GM18870 (cell line): ENCODE results near the gene FBXO39.
"Not testable (repeated sequence)": the region's sequence is repeated elsewhere in the genome, so short reads cannot be mapped to it uniquely, and the experiment has no call there.

Experiments
- ATAC-seq: cut with Tn5 transposase; IDR thresholded peaks from one replicate; pipeline ENCODE4 v1.9.1; 2021; ENCODE audit warnings: moderate library complexity; ENCODE audit not compliant: unreplicated experiment

FBXO39 gene

DNA sequence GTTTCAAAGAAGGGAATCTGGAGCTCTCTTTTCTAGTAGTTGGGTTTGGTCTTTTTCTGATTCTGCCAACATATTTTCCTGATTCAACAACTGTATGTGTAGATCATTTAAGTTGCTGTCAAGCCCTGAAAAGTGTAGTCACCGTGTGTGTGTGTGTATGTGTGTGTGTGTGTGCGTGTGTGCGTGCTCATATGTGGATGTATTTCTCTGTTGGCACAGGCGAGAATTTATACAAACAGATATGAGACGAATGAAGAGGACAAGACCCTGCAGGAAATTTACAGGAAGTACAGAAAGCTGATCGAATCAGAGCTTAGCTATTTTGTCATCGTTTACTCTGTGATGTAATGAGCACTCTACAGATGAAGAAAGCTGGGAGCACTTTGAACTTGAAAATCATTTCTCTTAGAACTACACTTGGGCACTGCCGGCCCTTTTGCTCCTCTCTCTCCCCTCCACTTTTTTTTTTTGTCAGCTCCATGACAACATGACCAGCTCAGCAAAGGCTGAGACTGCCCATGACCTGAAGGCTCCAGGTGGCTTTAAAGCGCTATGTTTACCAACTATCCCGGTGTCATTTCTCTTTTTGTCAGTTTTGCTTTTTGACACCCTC is 11.2 kb downstream of the FBXO39 start:
- ATAC-seq = no peak

DNA sequence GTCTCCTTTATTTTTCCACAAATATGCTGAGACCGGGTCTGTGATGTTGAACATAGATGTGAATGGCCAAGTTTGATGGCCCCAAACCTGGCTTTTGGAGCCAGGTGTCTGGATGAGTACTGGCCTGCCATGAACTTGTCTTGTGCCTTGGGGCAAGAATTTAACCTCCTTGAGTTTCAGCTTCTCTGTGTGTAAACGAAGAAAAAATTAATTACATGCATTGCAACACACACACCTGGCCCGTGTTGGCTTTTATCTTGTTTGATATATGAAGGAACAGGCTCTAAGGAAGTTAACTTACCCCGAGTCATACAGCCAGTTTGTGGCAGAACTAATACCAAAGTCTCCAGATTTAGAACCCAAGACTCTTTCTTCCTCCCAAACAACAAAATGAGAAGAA is 13.1 kb downstream of the FBXO39 start:
- no peak for ATAC-seq

DNA sequence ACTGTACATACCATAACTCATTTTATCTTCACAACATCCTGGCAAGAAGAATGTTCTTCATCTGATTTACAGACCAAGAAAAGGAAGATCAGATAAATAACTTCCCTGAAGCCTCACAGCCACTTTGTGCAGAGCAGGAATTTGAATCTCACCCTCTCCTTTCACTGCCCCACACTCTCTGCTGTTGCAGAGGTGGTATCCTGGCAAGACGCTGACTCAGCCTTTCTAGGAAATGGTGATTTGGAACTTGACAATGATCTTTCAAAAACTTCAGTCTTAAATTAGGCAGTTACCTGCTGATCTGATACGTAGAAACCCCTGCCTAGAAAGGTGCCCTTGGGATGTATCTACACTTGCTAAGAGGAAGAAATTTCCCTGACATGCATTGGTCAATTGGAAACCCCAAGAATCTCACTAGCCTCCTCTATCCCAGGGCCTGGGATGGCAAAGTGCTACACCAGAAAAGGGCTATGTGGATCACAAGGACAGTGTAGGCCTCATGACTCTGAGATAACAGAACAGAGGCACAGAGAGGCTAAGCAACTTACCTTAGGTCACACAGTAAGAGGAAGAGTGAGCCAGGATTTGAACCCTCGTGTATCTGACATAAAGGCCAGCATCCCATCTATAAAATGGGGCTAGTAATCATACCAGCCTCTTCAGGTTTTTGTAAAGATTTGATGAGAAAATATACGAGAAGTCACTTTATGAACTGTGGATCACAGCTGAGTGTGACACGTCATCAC is 17.9 kb downstream of the FBXO39 start:
- no peak for ATAC-seq

DNA sequence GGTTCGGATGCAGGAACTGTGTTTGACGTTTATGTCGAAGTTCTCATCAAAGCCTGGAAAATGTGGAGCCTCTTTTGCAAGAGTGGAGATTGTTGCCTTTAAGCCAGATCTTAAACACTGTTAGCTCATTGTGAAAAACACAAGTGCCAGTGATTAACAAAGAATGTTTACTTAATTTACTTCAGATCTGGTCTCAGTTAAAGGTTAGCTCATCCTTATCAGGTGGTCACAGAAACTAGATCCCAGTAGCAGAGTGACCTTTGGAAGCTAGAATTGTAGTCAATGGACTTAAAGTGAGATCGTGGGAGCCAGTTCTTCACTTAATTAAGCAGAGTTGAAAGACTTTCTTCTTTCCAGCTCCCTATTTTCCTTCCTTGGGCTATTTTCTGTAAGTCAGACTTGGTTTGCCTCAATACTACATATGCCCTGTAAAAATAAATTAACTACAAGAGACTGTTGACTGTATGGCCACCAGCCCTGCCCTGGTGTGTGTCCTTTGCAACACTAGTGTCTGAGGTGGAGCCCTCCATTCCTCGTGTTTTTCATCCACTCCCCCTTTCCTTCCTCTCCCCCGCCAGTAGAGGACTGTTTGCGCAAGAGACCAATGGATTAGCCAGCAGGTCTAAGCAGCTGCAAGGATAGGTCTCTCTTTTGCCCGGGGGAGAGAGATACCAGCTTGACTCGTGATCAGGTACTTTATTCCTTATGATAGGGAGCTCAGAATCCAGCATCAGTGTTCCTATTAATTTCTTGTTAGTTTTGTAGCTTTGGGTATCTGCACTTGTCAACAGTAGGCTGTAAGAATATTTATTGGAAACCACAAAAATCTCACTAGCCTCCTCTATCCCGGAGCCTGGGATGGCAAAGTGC is 20.2 kb downstream of the FBXO39 start:
- no peak for ATAC-seq

DNA sequence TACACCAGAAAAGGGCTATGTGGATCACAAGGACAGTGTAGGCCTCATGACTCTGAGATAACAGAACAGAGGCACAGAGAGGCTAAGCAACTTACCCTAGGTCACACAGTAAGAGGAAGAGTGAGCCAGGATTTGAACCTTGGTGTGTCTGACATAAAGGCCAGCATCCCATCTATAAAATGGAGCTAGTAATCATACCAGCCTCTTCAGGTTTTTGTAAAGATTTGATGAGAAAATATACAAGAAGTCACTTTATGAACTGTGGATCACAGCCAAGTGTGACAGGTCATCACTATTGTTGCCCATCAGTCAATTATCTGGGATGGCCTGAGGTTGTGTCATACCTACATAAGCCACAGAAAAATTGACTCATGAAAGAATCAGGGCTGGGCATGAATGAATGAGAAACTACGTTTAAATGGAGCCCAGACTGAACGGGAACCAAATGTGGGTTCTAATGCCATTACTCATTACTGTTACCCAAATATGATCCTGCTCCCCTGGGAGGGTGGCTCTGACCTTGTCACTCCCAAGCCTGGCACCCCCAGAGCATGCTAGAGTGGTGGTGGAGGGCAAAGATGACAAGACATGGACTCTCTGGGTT is 21.0 kb downstream of the FBXO39 start:
- ATAC-seq = no peak

DNA sequence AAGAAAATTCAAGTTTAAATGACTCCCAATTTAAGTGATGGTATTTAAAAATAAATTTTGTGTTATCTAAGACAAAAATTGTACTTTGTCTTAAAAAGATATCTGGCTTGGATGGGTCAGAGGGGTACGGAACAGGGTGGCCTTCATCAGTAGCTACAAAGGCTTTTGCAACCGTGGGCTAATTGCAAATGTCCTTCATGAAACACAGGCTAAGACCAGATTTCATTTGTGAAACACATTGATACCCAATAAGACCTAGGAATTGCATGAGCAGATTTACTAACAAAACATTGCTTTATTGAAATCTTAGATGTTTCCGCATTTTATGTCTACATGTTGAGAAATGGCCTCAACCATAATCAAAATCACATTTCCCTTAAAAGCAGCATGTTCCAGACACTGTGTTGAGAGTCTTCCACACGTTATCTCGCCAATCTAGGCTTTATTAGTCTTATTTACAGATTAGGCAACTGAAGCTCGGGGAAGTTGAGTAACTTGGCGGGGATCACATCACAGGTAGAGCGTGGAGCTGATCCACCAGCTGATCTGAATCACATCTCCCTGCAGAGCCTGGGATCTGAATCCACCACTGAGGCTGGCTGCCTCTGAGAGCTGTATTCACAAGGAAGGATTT is 21.8 kb downstream of the FBXO39 start:
- ATAC-seq = no peak

DNA sequence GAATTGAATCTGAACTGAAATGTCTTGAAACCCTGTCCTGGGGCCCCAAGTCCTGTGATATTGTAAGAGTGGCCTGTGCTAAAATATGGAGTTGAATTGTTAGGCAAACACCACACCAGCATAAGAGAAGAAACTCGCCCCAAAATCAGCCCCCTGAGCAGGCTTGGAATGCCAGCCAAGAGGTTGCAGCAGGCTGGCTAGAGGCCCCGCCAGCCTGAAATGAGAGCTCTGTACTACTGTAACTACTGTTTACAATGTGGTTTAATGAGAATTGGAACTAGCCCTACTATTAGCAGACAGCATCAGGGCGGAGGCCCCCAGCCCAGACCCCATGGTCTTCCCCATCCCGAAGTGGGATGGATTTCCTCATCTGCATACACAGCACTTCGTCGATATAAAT is 23.7 kb downstream of the FBXO39 start:
- no peak for ATAC-seq

DNA sequence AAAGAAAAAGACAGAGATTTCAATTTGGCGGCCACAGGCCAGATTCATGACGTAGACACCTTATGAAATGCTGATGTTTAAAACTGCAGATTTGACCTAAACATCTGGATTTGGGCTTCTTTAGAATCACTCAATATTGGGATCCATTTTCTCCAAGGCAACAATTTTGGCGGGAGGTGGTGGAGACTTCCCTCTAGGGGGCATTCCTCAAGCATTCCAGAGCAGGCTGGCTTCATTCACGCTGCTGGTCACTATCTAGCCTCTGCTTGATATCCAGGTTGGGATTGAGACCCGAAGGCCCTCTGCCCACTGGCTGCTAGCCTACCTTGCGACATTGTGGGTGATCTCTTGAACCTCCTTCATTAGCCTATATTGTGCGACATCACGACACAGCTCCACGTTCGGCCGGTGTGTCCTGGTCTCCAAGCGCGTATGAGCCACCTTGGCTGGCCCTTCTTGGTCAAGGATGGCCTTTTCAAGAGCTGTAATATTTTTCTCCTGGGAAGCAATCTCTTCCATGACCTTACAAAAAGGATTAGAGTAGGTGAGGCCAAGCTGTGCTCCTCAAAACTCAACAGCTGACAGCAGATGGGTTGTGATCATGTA is 24.5 kb downstream of the FBXO39 start:
- ATAC-seq = no peak

DNA sequence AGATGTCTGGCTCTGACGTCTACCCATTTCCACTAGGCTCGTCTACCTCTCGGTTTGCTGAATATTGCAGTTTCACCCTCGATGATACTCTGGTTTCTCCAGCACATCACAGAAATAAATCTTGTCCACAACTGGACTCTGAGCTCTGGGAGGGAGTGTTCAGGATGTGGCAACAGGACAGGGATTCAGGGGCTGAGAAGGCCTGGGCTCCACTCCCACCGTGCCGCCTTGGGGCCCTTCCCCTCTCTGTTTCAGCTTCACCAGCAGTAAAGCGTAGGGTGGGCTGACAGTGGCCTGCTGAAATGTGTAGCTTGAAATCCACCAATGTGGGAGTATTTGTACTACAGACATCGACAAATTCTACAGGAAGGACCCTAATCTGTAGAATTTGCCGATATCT is 35.5 kb downstream of the FBXO39 start:
- no peak for ATAC-seq

DNA sequence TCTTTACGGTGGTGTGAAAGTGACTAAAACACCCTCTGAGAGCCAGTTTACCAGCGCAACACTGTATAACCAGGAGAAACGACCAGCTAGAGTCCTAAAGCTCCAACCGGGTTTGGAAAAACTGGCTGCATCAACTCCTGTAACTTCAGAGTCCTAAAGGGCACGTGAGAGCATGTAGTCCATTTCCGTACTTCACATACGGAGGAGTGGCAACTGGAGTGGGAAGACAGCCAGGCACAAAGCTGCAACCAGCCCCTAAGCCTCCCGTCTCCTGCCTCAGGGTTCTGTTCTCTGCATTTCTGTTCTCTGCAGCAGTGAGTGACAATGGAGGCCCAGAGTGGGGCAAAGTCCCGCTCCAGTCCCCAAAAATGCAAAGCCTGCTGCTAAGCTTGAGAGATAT is 36.3 kb downstream of the FBXO39 start:
- no peak for ATAC-seq

DNA sequence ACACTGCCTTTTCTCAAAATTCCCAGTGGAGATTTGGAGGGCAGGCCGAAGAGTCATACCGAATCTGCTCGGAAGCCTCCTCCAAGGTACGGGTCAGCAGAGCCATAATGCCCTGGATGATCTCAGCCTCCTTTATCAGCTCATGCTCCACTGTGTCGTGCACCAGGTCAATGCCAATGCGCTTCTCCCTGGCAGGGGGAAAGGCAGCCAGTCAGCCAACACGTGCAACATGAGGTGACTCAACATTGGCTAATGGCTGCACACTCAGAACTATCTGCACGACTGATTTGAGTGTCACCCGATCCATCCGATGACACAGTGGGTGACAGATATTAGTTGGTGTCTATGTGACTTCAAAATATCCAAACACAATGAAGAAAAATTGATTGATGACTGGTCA is 39.8 kb downstream of the FBXO39 start:
- no peak for ATAC-seq

DNA sequence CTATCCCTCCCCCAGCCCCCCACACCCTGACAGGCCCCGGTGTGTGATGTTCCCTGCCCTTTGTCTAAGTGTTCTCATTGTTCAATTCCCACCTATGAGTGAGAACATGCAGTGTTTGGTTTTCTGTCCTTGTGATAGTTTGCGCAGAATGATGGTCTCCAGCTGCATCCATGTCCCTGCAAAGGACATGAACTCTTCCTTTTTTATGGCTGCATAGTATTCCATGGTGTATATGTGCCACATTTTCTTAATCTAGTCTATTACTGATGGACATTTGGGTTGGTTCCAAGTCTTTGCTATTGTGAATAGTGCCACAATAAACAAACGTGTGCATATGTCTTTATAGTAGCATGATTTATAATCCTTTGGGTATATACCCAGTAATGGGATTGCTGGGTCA is 40.4 kb downstream of the FBXO39 start:
- not testable (repeated sequence) for ATAC-seq

DNA sequence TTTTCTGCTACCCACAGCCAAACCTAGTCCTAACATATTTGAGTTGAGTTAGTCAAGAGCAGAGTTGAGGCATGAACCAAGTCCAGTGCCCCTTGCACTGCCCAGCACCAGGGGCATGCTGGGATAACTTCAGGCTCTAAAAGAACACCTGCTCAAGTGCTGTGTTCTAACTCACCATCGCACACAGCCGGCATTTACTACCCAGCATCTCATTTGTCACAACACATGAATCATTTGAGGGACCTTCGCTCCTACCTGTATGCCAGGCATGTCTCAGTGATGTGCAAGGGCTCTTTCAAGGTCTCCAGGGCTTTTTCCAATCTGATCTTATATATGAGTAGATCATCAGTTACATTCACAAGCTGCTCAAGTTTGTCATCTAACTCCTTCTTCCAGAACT is 42.9 kb downstream of the FBXO39 start:
- no peak for ATAC-seq

DNA sequence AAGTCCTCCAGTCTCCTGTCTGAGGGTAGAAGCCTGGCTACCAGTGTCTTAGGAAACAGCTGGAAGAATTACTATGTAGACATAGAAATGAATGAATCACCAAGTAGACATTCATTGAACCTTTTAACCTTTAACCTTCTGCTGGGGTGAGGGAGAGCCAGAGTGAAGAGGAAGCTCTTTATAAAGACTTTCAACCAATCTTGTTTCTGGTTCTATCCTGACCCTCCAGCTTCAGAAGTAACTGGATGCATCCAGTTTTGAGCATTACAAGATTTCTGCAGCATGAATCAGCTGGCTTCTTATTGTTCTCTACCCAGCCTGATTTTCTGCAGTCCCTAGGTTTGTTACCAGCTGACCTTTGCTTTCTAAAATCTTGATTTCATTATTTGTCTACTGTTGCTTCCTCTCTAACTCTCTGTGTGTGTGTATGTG is 47.0 kb downstream of the FBXO39 start:
- no peak for ATAC-seq

DNA sequence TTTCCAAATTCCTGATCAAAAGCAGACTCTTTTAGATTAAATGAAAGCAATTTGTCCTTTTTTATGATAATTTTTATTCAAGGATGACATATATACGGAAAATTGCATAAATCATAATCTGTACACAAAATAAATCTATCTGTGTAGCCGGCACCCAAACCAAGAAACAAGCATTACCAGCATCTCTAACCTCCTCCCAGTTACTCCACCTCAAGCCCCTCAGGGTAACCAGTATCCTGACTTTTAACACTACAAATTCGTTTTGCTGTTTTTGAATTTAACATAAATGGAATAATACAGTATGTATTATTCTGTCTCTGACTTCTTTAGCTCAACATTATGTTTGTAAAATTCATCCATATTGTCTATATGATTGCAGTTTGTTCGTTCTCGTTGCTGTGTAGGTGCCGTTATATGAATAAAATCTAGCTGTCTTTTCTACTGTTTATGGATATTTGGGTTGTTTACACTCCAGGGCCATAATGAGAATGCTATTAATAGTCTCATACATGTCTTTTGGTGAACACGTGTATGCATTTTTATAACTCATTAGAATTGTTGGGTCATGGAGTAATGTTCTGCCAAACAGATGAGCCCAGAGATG is 54.5 kb downstream of the FBXO39 start:
- no peak for ATAC-seq

DNA sequence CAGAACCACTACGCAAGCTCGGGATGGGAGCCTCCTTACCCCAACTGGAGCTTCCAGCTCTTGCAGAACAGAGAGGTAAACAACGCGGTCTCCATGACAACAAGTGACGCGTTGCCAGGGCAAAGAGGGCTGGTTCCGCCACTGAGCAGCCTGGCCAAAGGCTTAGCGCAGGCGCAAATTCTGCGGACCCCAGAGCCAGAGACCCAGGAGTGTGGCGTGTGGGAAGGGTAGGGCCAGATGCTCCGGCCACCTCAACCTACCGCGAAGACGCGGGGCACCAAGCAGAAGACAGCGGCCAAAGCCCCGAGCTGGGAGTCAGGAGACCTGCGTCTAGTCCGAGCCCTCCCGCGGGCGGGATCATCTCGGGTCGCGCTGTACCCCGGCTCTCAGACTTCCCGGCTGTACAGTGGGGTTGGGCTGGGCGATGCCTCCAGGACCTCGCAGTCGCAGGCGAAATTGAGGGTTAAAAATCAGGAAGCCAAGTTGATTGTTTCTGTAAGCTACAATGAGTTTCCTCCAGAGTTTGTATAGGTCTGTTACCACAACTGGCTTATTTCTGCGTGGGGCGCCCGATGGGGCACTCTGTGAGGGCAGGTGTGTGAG is 55.7 kb downstream of the FBXO39 start, which contains the start of gene TEKT1:
Gene TEKT1, minus strand, starts transcription at position 69 of the 603 bp plus-strand sequence. CDS start 1,353 bp downstream, outside the sequence.
- ATAC-seq = no peak
